SK-MEL-5 (cell line): ENCODE results near the gene LRRC8D. TPM values are rescaled to one million over a fixed set of nuclear protein-coding genes. Genes with fewer than 3 reads are reported as not detected.
"Not testable (repeated sequence)": the region's sequence is repeated elsewhere in the genome, so short reads cannot be mapped to it uniquely, and the experiment has no call there.

ENCODE experiments used
- DNase-seq: peaks from one replicate; pipeline ENCODE4 v3.0.0-alpha.2; 2016; ENCODE audit warnings: low read depth, low spot score
- in situ Hi-C: cut with HindIII; loops from 2 replicates; pipeline ENCODE4 v1.10.0; 2016; ENCODE audit warnings: low sequenced_read_pairs, high pct_unique_total_duplicates, low pct_unique_long_range_greater_than_20kb
- total RNA-seq: library from RNA; depleted of rRNA; stranded (reverse); fragments of >200 nt; shearing (Covaris generic); gene quantifications from 2 replicates; pipeline ENCODE4 v1.2.3, GENCODE V29; 2014

Gene LRRC8D
- total RNA-seq, 1 experiment from 2014 or later: 48.7 TPM

GRCh38 chr1:89913353-89914095, 92.7 kb downstream of the LRRC8D start:
- no peak for DNase-seq
- in situ Hi-C loops: no loop called here

DNA sequence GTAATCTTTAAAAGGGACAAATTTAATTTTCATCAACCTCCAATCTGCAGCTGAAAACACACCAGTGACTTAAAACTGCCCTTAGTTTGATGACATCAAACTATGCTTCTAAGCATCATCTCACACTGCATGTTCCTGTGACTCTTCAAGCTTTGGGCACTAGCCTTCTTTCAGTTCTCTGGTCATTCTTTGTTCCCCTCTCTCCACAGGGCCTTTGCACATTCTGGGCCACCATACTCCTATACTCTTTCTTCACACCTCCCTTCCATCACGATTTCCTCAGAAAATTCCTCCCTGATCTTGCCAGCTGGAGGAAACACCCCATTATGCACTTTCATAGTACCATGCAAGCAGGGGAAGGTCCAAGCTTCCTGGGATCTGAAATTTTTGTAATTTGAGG, 96.5 kb downstream of the LRRC8D start:
- in situ Hi-C loops: no loop called here
- no peak for DNase-seq

DNA sequence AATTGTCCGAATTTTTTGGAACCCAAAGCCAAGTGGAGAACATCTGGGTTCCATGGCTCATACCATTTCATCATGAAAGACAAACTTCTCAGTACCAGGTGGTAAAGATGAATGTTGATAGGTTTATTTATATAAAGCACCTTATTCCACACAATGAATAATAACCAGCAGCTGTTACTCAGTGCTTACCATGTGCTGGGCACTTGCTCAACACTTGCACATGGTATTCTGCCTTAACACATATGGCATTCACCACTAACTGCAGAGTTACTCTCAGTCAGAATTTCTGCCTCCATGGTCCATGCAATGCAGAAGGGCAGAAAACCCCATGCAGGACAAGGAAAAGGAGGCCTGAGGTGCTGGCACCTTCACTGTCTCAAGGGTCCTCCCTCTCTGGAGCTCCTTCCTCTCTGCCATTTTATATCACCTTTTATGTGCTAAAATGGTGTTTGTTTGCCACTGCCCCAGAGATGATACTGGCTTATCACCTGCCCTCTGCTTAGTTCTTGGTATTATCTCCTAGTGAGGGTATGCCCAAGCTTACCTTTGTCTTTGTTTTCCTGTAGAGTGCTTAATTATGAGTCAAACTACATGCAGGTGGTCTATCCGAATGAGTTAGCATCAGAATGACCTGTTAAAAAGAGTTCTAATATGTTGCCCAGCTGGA, 97.4 kb downstream of the LRRC8D start:
- in situ Hi-C loops: no loop called here
- peak; percentile 43 for DNase-seq

GRCh38 chr1:89918794-89919155, 97.9 kb downstream of the LRRC8D start:
- in situ Hi-C loops: no loop called here
- DNase-seq: no peak

- in situ Hi-C loops: no loop called here
- no peak for DNase-seq
Observed at GRCh38 chr1:89919174-89919573, 98.3 kb downstream of the LRRC8D start.

GRCh38 chr1:89922911-89923310, 102.1 kb downstream of the LRRC8D start:
- DNase-seq: no peak
- in situ Hi-C loops: no loop called here

- in situ Hi-C loops: no loop called here
- no peak for DNase-seq
Observed at GRCh38 chr1:89923517-89923916, 102.7 kb downstream of the LRRC8D start.

- DNase-seq, in situ Hi-C loops: not testable (repeated sequence)
Observed at GRCh38 chr1:89924075-89924474, 103.2 kb downstream of the LRRC8D start.

GRCh38 chr1:89927049-89927448, 106.2 kb downstream of the LRRC8D start:
- DNase-seq: no peak
- in situ Hi-C loops: no loop called here

- in situ Hi-C loops: no loop called here
- DNase-seq: no peak
Observed at GRCh38 chr1:89927478-89927877, 106.6 kb downstream of the LRRC8D start.

DNA sequence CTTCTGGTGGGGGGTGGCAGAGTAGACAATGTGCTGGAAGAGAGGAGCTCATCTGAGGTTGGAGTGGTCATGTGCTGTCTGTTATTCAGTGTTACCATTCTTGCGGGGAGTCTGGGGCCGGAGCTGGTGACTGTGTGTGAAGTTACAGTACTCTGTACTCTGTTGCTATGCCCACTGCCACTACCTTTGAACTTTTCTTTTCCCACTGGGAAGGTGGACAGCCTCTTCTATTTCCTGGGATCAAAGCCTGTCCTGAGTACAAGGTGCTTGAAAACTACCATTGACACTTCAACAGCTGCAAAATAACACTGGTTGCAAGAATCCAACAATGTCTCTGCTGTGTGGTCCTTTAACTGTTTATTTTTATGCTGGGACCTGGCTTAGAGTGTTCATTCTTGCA, 107.7 kb downstream of the LRRC8D start:
- DNase-seq: no peak
- in situ Hi-C loops: no loop called here

- in situ Hi-C loops: no loop called here
Observed at GRCh38 chr1:89929467-89930063, 108.7 kb downstream of the LRRC8D start.

DNA sequence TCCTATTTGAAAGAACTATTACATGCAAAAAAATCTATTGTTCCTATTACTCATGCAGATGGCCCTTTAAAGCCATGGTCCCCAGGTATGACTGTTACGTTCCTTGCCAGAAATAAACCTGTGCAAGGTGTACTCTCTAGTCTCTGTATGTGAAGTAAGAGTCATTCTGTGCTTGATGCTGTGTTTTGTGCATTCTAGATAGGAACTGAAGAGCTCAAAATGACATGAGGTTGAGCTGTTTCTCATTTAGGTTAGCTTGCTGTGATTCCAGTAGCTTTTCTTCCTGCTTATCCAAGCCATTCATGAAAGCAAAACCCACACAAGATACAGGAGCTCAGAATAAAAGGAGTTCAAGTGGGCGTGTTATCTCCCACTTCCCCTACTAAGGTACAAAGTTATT, 109.7 kb downstream of the LRRC8D start:
- no peak for DNase-seq
- in situ Hi-C loops: no loop called here

More at GRCh38 chr1:89929467-89930063, 108.7 kb downstream of the LRRC8D start:
- DNase-seq: no peak

DNA sequence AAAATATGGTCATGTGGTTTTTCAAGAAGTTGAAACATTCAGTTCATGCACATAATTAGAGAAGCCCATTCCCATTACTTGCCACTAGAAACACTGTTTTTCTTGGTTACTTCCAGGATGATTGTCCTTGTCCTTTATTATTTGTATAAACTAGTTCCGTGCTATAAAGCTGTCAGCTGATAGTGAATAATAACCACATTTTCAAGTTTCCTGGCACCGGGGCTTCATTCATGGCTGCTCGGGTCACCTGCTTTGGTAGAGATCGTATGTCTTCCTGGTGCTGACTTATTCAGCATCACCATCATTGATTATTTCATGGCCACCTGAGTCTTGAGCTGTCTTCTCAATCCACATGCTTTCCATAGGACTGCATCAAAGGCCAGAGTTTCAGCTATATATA, 111.1 kb downstream of the LRRC8D start:
- in situ Hi-C loops: no loop called here
- no peak for DNase-seq

DNA sequence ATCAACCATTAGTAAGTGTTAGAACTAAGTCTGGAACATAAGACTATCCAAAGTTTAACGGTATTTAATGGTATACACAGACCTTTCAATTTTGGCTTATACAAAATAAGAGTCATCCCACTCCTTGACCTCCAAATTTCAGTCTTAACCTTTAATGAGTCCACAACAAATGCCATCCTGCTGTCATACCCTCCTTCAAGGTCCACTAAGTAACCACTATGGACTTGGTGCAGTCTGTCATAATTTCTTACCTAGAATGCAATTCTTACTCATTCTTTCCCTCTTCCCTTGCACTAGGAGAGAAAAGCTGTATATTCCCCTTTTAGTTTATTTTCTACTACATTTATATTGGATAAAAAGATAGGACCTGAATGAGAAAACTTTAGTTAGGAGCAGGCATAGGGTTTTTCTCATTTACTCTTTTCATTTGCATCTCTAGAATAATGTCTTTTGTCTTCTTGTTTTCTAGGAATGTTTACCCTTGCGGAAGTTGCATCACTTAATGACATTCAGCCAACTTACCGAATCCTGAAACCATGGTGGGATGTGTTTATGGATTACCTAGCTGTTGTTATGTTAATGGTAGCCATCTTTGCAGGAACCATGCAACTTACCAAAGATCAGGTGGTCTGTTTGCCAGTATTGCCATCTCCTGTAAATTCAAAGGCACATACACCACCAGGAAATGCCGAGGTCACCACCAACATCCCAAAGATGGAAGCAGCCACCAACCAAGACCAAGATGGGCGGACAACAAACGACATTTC, 111.9 kb downstream of the LRRC8D start:
- DNase-seq: no peak
- in situ Hi-C loops: no loop called here

DNA sequence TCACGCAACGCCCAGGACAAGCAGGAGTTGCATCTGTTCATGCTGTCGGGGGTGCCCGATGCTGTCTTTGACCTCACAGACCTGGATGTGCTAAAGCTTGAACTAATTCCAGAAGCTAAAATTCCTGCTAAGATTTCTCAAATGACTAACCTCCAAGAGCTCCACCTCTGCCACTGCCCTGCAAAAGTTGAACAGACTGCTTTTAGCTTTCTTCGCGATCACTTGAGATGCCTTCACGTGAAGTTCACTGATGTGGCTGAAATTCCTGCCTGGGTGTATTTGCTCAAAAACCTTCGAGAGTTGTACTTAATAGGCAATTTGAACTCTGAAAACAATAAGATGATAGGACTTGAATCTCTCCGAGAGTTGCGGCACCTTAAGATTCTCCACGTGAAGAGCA, 113.6 kb downstream of the LRRC8D start:
- in situ Hi-C loops: no loop called here
- no peak for DNase-seq

- DNase-seq: no peak
- in situ Hi-C loops: no loop called here
Observed at GRCh38 chr1:89935235-89935634, 114.4 kb downstream of the LRRC8D start.

GRCh38 chr1:89936694-89937093, 115.9 kb downstream of the LRRC8D start:
- no peak for DNase-seq
- in situ Hi-C loops: no loop called here
